CD4-positive, alpha-beta T cell treated with Interleukin-6 for 4 hours (primary cell): ENCODE results near the gene LACTBL1.

ENCODE experiments used
- DNase-seq: peaks from one replicate; pipeline ENCODE4 v3.0.0-alpha.2; 2020; ENCODE audit warnings: mixed read lengths

Gene LACTBL1

GRCh38 chr1:22944346-22945055 is 28.2 kb downstream of the LACTBL1 start:
- no peak for DNase-seq

- no peak for DNase-seq
Measured at GRCh38 chr1:22941257-22941656, 31.4 kb downstream of the LACTBL1 start.

GRCh38 chr1:22936681-22937080 is 36.0 kb downstream of the LACTBL1 start:
- DNase-seq = no peak

GRCh38 chr1:22935433-22935832 is 37.2 kb downstream of the LACTBL1 start:
- no peak for DNase-seq

- DNase-seq = no peak
Measured at GRCh38 chr1:22932803-22933470, 39.7 kb downstream of the LACTBL1 start.

- DNase-seq = no peak
Measured at GRCh38 chr1:22930240-22930912, 42.3 kb downstream of the LACTBL1 start.

GRCh38 chr1:22925111-22925510 is 47.6 kb downstream of the LACTBL1 start:
- no peak for DNase-seq

GRCh38 chr1:22922640-22923039 is 50.0 kb downstream of the LACTBL1 start:
- no peak for DNase-seq

GRCh38 chr1:22921452-22922126 is 51.1 kb downstream of the LACTBL1 start:
- DNase-seq = no peak

GRCh38 chr1:22920734-22921451 is 51.8 kb downstream of the LACTBL1 start:
- no peak for DNase-seq

GRCh38 chr1:22920026-22920733 is 52.5 kb downstream of the LACTBL1 start:
- DNase-seq = no peak

- no peak for DNase-seq
Measured at GRCh38 chr1:22919341-22920025, 53.2 kb downstream of the LACTBL1 start.

- DNase-seq = no peak
Measured at GRCh38 chr1:22918644-22919043, 54.0 kb downstream of the LACTBL1 start.

GRCh38 chr1:22917989-22918388 is 54.7 kb downstream of the LACTBL1 start:
- DNase-seq = no peak

GRCh38 chr1:22916471-22916820 is 56.2 kb downstream of the LACTBL1 start:
- DNase-seq = no peak

GRCh38 chr1:22915816-22916470 is 56.7 kb downstream of the LACTBL1 start:
- no peak for DNase-seq

- no peak for DNase-seq
Measured at GRCh38 chr1:22915231-22915630, 57.4 kb downstream of the LACTBL1 start.

GRCh38 chr1:22914633-22915217 is 57.9 kb downstream of the LACTBL1 start:
- DNase-seq = no peak

- no peak for DNase-seq
Measured at GRCh38 chr1:22914156-22914555, 58.5 kb downstream of the LACTBL1 start.

- DNase-seq = no peak
Measured at GRCh38 chr1:22913421-22914141, 59.1 kb downstream of the LACTBL1 start.
